ENCODE results near the gene PHRF1.

DNA sequence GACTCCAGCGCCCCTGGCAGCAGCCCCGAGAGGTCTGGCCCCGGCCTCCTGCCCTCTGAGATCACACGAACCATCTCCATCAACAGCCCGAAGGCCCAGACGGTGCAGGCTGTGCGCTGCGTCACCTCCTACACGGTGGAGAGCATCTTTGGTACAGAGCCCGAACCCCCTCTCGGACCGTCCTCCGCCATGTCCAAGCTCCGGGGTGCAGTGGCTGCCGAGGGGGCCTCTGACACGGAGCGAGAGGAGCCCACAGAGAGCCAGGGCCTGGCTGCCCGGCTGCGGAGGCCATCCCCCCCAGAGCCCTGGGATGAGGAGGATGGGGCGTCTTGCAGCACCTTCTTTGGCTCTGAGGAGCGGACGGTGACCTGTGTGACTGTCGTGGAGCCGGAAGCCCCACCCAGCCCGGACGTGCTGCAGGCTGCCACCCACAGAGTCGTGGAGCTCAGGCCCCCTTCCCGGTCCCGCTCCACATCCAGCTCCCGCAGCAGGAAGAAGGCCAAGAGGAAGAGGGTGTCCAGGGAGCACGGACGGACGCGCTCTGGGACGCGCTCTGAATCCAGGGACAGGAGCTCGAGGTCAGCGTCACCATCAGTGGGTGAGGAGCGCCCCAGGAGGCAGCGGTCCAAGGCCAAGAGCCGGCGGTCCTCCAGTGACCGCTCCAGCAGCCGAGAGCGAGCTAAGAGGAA is 31.8 kb downstream of the PHRF1 start:
- TF ChIP-seq, protein P1, sequence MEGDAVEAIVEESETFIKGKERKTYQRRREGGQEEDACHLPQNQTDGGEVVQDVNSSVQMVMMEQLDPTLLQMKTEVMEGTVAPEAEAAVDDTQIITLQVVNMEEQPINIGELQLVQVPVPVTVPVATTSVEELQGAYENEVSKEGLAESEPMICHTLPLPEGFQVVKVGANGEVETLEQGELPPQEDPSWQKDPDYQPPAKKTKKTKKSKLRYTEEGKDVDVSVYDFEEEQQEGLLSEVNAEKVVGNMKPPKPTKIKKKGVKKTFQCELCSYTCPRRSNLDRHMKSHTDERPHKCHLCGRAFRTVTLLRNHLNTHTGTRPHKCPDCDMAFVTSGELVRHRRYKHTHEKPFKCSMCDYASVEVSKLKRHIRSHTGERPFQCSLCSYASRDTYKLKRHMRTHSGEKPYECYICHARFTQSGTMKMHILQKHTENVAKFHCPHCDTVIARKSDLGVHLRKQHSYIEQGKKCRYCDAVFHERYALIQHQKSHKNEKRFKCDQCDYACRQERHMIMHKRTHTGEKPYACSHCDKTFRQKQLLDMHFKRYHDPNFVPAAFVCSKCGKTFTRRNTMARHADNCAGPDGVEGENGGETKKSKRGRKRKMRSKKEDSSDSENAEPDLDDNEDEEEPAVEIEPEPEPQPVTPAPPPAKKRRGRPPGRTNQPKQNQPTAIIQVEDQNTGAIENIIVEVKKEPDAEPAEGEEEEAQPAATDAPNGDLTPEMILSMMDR (IDR thresholded peaks at IDR 0.05; ENCODE audit: low read depth, low read length): no peak
- no peak for TF ChIP-seq EZH2phosphoT487 (IDR thresholded peaks at IDR 0.05; ENCODE audit: low read depth)

All from OCI-LY3 (cell line).